Measurements from ENCODE around the gene LRRC27.

Gene LRRC27

DNA sequence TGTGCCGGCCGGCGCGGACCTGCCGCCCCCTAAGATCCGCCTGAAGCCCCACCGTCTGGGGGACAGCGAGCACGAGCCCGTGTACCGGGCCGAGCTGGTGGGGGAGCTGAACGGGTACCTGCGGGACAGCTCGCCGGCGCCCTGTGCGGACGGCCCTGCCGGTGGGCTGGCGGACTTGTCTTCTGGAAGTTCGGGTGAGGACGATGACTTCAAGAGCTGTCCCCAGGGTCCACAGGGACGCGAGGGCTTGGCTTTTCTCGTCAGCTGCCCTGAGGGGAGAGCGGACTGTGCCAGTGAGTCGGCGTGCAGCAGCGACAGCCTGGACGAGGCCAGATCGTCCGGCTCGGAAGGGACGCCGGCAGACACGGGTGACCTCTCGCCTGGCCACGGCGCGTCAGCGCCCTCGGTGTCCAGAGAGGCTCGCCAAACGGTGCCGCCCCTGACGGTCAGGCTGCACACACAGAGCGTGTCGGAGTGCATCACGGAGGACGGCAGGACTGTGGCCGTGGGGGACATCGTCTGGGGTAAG, 73.5 kb downstream of the LRRC27 start:
- DNase-seq: no peak

DNA sequence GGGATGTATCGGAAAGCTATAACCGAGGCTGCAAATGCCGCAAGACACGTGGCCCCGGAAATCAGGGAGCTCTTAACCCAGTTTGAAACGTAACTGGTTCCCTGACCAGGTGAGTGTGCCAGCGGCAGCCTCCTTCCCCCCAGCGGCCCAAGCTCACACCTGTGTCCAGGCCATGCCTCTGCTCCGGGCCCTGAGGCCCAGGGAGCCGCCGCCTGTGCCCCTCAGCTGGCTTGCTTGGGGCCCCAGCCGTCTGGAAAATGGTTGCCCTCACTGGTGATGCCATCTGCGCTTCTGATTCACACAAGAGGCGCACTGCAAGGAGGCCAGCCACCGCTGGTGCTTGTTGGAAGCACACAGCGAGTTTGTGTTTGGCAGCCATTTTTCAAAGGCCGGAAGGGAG, 74.2 kb downstream of the LRRC27 start:
- DNase-seq: no peak

DNA sequence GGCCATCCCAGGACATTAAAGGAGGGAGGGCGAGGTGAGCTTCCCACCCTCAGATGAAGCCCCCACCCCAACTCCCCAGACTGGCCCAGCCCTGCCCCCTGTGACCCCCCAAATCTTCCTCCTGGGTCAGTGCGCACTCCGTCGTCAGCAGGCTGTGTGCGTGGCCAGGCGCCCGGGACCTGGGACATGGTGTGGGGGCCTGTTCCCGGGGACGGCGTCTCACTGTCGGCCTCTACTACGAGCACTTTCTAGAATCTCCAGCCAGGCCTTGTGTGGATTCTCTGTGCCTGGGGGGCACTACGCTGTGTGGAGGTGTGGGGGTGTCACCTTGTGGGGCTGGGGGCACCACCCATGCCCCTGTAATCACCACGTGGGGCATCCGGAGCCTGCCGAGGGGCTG, 74.8 kb downstream of the LRRC27 start:
- no peak for DNase-seq

DNA sequence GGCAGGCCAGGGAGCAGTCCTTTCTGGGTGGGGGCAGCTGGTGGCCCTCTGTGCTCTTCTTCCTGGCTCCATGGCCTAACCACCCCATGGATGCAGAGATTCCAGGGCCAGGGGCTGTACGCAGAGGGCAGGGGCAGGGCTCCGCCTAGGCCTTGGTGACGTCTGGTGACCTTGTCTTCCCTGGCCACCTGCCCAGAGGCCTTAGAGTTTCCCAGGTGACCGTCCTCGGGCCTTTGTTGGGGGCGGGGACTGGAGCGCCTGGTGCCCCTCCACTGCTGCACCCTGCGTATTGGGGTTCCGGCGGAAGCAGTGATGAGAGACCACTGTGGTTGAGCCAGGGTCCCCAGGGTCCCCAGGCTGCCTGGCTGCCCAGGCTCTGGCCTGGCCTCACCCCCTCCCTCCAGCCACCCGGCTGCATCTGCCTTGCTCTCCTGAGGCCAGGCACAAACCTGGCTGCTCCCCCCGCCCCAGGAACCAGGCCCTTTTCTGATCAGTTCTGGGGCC, 75.3 kb downstream of the LRRC27 start:
- no peak for DNase-seq

DNA sequence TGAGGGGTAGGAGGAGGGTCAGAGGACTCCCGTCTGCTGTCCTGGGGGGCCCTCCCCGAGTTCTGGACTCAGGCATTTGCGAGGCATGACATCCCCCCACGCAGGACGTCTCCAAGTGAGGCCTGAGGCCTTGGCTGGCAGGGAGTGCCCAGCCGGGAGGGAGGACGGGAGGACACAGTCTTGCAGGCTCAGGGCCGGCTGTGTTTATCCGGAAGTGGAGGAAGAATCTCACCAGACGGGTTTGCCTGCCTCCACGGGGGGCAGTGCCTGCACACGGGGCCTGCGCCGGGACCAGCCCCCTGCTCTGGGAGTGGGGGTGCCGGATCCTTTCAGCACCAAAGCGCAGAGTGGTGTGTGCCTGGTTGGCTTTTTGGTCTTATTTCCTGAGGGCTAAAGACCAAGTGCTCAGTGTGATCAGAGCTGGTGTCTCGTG, 75.9 kb downstream of the LRRC27 start:
- DNase-seq: no peak

DNA sequence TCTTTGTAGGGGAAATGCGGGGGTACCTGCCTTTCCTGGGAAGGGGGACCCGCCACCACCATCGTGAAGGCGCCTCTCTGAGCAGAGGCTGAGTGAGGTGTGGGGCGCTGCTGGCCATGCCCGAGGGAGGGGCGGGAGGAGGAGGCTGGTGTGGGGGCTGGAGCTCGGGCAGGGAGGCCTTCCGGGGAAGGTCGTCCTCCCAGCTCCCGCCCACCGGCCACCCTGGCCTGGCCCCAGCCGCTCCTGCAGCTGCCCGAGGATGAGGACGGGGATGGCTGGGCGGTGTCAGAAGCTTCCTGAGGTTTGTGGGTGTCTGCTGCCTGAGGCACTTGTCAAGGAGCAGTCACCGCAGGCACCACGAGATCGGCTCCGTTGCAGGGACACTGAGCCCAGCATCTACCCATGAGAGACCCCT, 76.4 kb downstream of the LRRC27 start:
- no peak for DNase-seq

DNA sequence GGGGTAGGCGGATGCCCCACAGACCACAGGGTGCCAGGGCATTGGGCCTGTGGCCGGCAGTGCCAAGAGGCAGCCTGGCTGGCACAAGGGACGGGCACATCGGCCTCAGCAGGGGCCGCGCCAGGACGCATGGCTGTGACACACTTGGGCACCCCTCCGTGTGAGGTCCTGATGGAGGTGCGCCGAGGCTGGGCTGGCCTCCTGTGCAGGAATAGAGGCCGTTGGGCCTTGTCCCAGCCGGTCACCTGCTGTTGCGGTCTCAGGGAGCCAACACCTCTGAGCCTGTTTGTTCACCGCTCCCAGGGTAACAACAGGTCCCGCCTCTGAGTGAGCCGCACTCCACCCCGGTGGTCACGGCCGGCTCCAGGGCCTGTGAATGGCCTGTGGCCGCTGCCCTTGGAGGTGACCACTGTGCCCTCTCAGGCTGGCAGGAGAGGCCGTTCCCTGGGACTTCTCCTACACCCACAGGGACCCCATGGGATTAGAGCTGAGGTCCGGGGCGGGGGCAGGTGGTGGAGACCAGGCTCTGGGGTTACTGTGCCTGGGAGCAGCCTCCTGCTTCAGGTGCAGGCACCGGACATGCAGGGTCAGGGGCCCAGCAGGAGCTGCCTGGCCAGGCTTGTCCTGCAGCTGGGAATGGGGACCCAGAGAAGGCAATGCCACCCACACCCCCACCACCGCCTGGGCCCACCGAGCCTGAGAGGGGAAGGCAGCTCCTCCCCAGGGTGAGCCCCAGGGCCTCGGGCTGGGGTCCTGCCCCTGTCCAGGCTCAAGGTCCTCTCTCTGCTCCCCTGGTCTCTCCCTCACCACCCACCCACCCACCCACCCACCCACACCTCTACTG, 77.1 kb downstream of the LRRC27 start:
- no peak for DNase-seq

DNA sequence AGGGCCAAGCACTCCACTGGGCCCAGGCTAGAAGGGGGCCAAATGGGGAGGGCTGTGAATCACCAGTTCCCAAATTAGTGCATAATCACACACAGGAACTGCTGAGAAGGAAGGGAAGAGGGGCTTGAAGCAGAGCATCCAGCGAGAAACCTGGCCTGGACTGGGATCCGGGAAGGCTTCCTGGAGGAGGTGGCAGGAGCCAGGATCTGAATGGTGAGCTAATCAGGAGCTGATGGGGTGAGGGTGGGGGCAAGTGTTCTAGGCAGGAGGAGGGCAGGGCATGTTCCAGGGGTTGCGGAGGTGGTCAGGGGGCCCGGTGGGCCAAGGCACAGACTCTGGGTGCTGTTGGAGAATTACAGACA, 77.7 kb downstream of the LRRC27 start:
- DNase-seq: no peak

DNA sequence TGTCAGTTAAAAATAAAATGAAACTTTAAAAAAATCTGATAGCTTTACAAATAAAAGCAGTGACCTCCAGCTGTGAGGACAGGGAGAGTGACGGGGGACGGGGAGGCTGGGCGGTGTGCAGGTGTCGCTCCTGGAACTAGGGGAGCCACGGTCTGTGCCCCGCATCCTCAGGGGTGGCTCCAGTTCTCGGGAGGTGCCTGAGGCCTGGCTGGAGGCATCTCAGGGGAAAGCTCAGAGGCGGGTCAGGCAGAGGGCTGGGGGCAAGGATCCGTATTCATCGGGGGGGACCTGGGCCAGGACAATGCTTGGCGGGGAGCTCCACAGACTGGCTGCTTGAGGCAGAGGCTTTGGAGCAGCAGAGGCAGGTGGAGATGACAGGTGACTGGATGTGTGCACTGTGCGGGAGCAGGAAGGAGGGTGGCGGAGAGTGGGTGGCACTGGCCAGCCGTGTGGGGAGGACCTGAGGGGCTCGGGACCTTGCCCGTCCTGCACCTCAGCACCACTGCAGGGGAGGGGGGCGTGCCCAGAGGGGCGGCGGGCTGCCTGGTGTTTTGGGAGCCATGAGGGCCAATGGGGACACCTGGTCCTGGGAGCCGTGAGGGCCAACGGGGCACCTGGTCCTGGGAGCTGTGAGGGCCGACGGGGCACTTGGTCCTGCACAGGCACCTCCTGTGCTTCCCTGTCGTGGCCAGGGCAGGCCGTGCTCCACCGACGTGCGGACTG, 78.2 kb downstream of the LRRC27 start:
- DNase-seq: no peak

DNA sequence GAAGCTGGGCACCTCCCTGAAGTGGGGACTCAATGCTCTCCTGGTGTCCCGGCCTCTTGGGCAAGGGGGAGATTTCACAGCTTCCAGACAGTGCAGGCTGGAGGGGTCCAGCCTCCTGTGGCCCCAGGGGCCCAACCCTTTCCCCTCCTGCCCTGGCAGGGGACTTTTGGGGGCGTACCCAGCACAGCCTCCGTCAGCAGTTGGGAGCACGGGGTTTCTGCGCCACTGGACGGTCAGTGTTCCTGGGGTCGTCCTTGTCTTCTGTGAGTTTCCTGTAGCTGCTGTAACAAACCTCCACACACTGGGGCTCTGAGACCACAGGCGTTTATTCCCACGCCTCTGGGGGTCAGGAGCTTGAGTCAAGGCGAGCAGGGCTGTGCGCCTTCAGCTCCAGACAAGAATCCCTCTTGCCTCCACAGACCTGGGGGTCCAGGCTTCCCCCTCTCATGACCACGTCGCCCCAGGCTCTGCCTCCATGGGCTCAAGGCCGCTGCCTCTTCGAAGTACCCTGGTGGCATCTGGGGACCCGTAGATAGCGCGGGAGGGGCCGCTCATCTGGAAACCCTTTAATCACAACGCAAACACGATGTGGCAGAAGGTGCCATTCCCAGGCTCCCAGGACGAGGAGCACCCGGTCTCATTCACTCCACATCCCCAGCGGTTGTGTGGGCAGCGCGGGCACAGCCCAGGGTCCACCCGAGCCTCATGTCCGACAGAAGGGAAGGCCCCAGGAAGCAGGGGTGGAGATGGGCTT, 79.0 kb downstream of the LRRC27 start:
- DNase-seq: no peak

DNA sequence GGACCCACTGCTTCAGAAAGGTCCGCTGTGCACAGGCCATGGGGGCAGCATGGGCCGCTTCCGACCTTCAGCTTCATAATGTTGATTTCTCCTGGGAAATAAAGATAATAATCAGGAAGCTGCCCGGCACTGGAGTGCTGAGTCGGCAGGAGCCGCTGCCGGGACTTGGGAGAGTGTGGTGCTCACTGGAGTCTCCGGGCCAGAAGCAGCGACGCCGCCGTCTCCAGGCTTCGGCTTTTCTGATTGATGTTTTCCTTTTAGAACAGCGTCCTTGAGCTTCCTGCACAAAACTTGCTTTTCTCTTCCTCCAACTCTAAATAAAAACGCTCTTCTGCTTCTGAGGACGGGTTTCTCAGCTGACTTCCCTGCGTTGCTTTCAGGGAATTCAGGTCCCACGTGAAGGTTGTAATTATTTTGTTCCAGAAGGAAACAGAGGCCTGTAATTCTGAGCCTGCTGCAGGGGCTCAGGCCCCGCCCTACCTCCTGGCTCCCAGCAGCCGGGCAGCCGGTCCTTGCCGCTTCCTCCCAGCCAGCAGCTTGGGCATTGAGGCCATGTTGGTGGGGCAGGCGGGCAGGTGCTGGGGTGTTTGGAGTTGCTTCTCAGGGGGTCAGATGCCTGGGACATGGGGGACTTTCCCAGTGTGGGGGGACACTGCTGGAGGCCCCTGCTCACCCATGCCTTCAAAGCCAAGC, 79.7 kb downstream of the LRRC27 start:
- DNase-seq: no peak

DNA sequence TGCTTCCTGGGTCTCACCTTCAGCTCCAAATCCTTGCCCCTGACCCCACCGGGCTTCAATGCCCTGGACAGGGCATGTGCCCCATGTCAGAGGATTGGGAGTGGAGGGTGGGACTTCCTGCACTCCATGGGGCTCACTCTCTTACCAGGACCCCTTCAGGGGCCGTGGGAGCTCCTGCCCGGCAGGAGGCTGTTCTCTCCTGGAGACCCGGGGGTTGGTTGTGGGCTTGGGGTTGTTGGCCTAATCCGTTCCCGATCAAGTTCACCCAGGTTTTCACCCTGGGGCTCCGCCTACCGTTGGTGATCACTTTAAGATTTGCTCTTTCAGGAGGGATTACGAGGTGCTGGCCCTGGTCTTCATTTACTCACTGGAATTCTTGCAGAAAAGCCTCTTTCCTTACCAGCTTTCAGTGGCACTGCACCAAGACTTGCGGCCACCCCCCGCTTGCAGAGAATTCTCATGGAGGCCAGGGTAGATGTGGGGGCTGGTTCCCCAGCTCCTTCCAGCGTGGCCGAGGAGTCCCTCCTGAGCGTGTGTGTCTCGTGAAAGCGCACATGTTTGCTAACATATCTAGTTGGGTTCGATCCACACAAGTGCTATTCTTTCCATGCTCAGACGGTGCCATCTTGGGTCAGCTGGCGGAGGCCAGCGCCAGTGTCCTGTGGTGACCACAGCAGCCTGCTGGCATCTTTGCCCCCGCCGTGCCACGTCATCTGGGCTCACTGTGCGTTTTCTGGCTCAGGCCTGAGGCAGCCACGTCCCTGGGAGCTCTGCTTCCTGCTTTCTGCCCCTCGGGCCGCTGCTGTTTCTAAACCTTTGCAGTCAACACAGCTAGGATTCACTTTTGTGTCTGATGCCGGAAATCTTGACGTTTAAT, 80.6 kb downstream of the LRRC27 start:
- no peak for DNase-seq

DNA sequence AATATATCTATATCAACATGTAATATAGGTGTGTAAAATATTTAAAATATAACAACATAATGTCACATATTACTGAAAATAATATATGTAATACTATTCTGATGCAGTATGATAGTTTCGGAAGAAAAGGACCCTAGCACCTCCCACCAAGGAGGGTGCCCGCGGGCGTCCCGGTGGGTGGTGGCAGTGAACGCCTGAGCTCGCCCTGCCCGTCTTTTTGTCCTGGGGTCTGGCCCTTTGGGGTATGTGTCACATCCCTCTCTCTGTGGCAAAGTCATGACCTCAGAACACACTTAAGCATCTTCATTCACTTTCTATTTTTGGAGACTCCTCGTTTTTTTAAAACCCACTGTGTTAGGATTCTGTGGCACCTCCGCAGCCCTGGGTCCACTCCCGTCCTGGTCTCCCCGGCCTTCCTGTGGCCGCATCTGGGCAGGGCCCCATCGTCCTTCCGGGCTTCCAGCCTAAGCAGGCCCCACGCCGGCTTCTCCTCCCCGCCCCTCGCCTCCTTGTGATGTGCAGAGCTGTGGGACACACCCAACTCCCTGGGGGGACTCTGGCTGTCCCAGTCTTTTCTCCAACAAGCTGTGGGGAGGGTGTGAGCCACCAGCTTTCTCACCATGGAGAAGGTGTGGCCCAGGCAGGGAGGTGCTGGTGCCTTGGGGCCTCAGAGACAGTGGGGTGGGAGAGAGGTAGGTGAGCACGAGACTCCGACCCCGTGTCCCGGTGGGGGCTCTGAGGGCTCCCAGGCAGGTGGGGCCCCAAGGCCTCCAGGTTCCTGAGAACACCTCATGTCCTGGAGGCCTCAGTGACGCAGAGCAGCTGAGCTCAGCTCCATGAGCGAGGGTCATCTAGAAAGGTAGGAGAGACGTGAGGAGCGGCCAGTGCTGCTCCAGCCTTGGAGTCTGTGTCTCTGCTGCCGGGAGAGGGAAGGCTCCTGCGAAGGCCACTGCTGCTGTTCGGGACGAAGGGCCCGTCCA, 81.5 kb downstream of the LRRC27 start:
- DNase-seq: no peak

DNA sequence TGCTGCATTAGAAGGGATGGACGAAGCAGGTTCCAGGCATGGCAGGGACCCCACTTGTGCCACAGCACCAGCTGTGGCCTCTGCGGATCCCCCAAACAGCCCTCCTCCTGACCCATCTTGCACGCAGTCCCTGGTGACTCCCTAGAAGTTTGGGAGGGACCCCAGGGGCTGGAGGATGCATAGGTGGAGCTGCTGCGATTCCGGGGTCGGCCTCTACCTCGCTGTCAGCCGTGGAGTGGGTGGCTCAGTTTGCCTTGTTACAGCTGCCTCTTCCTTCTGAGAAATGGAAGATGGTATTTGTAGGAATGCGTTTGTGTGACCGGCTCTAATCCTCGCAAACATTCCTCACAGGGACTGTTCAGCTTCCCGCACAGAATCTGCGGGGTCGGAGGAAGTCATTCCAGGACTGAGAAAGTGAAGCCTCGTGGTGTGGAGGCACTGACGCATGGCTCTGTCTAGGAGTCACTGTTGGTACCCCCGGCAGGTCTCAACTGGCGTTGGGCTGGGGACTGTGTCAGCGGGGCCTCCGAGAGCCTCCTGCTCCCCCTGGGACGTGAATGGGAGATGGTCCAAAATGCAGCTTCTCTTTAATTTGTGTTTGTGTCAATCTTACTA, 82.5 kb downstream of the LRRC27 start:
- no peak for DNase-seq

DNA sequence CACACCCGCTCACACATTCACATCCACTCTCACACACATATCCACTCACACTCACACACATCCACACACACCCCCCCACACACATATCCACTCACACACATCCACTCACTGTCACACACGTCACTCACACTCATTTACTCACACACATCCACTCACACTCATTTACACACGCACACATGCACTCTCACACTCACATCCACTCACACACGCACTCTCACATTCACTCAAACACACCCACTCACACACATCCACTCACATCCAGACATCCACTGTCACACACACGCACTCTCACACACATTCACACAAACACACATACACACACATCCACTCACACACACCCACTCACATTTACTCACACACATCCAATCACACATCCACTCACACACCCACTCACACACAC, 83.3 kb downstream of the LRRC27 start:
- no peak for DNase-seq

DNA sequence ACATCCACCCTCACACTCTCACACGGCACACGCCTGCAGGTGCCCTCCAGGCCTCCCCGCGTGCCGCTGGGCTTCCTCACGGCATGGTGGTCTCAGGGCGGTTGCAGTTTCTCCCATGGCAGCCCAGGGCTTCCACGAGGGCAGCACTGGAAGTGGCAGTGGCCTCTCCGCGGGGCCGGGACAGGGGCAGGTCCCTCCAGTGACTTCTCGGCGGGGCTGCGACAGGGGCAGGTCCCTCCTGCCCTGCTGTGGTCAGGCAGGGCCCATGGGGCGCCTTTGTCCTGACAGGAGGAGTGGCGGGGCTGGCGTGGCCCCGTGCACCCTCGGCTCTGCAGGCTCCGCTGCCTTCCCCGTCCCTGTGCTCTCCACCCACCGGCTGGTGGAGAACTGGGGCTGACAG, 84.0 kb downstream of the LRRC27 start:
- DNase-seq: no peak

DNA sequence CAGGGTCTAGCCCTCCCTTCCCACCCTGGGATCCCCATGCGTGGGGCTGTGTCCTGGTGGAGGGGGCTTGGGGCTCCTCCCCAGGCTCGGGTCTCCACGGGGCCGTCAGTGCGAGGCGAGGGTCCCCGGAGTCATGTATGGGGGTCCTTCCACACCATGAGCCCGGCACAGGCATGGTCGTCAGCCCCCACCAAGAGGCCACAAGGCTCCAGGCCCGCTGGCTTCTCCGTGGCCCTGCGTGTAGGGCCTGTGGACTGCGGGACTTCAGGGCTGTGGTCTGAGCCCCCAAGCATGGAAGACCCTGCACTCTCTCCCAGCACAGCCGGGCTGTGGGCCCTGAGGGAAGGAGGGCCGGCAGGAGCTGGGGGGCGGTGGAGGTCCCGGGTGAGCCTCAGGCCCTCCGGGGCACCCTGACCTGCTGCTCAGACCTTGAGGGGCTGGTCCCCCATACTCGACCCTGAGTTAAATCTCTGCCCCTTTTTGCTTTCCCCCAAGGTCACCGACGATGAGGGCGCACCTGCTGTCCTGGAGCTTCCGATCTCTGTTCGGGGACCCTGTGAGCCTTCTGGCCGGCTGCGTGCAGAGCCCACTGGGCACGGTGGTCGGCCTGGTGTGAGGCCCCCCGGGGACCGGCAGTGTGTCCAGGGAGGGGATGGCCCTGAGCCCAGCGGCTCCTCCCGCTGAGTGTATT, 84.7 kb downstream of the LRRC27 start:
- no peak for DNase-seq

DNA sequence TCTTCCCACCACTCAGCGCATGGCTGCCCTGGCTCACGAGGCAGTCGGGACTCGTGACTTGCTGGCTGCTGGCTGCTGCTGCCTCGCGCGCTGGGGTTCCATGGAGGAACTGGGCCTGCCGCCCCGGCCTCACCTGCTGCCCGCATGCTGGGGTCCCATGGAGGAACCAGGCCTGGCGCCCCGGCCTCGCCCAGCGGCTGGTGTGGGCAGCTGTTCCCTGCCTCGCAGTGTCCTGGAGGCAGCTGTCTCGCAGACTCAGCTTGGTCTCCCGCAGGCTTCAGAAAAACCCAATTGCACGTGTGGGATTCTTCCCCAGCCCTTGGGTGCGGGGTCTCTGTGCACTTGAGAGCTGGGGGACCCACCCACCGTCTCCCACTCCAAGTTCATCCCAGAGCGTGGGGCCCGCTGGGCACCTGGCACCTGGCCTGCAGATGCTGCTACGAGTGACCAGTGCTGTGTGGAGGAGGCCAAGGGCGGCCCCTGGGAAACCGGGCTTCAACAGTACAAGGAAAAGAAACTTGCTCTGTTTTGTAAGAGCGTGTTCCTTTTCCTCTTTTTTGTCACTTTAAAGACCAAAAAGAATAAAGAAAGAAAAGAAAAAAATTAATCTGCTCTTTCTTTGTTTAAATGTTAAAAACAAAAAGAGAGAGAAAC, 85.4 kb downstream of the LRRC27 start:
- no peak for DNase-seq

DNA sequence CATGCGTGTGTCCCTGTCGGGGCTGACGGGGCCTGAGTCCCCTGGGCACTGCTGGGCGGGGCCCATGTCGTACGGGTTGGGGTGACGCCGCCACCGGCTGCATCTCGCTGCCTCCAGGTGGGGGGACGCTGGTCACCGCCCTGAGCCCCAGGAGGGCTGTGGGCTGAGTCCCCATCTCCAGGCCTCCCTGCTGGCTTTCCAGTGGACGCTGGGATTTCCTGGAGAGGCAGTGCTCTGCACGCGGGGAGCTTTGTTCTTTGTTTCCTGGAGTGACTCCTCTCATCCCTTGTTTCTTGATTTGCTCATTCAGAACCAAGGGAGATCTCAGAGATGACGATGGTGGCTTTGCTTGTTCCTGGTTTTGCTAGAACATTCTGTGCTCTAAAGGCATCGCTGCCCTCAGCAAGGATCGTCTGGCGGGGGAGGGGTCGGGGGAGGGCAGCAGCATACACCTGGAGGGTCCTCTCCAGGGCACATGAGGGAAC, 86.0 kb downstream of the LRRC27 start:
- DNase-seq: no peak
